Tibial nerve (tissue), 4 donors: ENCODE data around the gene TRIM61. TPM values are rescaled to one million over a fixed set of nuclear protein-coding genes. Genes with fewer than 3 reads are reported as not detected.
"Not testable (repeated sequence)": the region's sequence is repeated elsewhere in the genome, so short reads cannot be mapped to it uniquely, and the experiment has no call there.

ENCODE experiments used
- DNase-seq, 2 donors: peaks; one replicate each; pipeline ENCODE4 v3.0.0-alpha.2; 2019; ENCODE audit warnings: low spot score in 2 of 2
- H3K27ac ChIP-seq, 4 donors: fragments of 200-600 bp; sonication (generic) in 3 of 4; one replicate each; pipeline ENCODE4 v1.5.1; 2017 to 2019; ENCODE audit warnings: mild to moderate bottlenecking in 1 of 4
- H3K27me3 ChIP-seq, 2 donors: fragments of 200-600 bp; sonication (generic) in 1 of 2; one replicate each; pipeline versions ENCODE4 v1.5.1 to v1.6.0; 2017 to 2019
- H3K36me3 ChIP-seq, 3 donors: fragments of 200-600 bp; sonication (generic); one replicate each; pipeline ENCODE4 v1.5.1; 2018 to 2019
- H3K4me1 ChIP-seq, 4 donors: fragments of 200-600 bp; sonication (generic) in 3 of 4; one replicate each; pipeline ENCODE4 v1.5.1; 2017 to 2019
- H3K4me3 ChIP-seq, 4 donors: fragments of 200-600 bp; sonication (generic) in 3 of 4; one replicate each; pipeline ENCODE4 v1.5.1; 2017 to 2019; ENCODE audit warnings: mild to moderate bottlenecking in 1 of 4, moderate library complexity in 1 of 4
- H3K9me3 ChIP-seq, 4 donors: fragments of 200-600 bp; sonication (generic) in 3 of 4; one replicate each; pipeline ENCODE4 v1.5.1; 2017 to 2019
- CTCF ChIP-seq, 5 experiments: fragments of 200-600 bp in 3 of 5; fragments of 450-650 bp in 2 of 5; sonication (generic) in 3 of 5; IDR thresholded peaks; one replicate each; pipeline ENCODE4 v1.5.1; 2016 to 2019; ENCODE audit warnings: antibody characterized with exemption in 5 of 5, mild to moderate bottlenecking in 3 of 5, moderate library complexity in 2 of 5
- EP300 ChIP-seq, 2 donors: sonication (generic); formaldehyde crosslinking; IDR thresholded peaks; one replicate each; pipeline ENCODE4 v1.6.1; 2017; ENCODE audit warnings: antibody characterized with exemption in 2 of 2, mild to moderate bottlenecking in 1 of 2
- POLR2A ChIP-seq, 2 donors: fragments of 450-650 bp; IDR thresholded peaks; one replicate each; pipeline ENCODE4 v1.6.1; 2017; ENCODE audit warnings: antibody characterized with exemption in 2 of 2, mild to moderate bottlenecking in 2 of 2, moderate library complexity in 2 of 2
- WGBS, 2 donors: methylation state at CpG; one replicate each; pipeline ENCODE4 v1.1.5; 2018; 5-methylcytosine and 5-hydroxymethylcytosine counted together
- total RNA-seq, 4 donors: library from RNA; depleted of rRNA; stranded (reverse); fragments of >200 nt; gene quantifications; one replicate each; pipeline ENCODE4 v1.1.0, GENCODE V29; 2016

Gene TRIM61
- total RNA-seq, 4 donors from 2014 or later = 1.0 TPM; not detected in 3

DNA sequence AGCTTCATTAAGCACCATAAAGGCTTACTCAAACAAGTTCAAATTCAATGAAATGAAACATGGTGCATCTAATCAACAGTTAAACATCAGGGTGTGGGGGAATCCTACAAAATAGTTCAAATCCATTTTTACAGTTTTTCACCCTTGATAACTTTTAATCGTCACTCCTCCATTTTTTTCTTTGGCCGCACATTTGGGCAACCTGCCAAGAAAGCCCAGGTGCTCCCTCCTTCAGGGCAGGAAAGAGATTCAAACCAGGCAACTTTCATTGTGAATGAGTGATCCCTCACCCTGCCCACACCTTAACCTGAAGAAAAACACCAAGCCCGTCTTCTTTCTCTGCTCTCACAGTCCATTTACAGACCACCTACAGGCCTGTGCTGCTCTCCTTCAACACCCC, 24.9 kb downstream of the TRIM61 start:
- 75 to 78% methylated on average over 3 of the region's 3 CpGs for WGBS, 2 donors
- Histone ChIP-seq H3K27ac (no peak overlapping the region), H3K4me1 (peaks cover 0 to 4% (median 2%) of the 10 kb centered on the region in 4 donors), H3K4me3 (no peak overlapping the region), H3K27me3 (peaks cover 0 to 7% of the 10 kb centered on the region in 2 donors), H3K9me3 (no peaks in the 10 kb centered on the region), H3K36me3 (no peaks in the 10 kb centered on the region)
- TF ChIP-seq EP300 (IDR thresholded peaks at IDR 0.05) (no peak), CTCF (IDR thresholded peaks at IDR 0.05) (no peak), POLR2A (IDR thresholded peaks at IDR 0.05) (no peak)
- no peak for DNase-seq

- Histone ChIP-seq H3K9me3 (no peaks in the 10 kb centered on the region), H3K27me3 (peaks cover 0 to 7% of the 10 kb centered on the region in 2 donors), H3K27ac (no peak overlapping the region), H3K4me1 (no peaks in the 10 kb centered on the region), H3K36me3 (no peaks in the 10 kb centered on the region), H3K4me3 (no peak overlapping the region)
- 9 to 15% methylated on average over 1 of the region's 1 CpG for WGBS, 2 donors
- no peak for DNase-seq
- TF ChIP-seq POLR2A (IDR thresholded peaks at IDR 0.05) (no peak), CTCF (IDR thresholded peaks at IDR 0.05) (peak in 1 of 5 experiments; percentile 4), EP300 (IDR thresholded peaks at IDR 0.05) (no peak)
Measured at GRCh38 chr4:164949448-164950143, 27.9 kb downstream of the TRIM61 start.

DNA sequence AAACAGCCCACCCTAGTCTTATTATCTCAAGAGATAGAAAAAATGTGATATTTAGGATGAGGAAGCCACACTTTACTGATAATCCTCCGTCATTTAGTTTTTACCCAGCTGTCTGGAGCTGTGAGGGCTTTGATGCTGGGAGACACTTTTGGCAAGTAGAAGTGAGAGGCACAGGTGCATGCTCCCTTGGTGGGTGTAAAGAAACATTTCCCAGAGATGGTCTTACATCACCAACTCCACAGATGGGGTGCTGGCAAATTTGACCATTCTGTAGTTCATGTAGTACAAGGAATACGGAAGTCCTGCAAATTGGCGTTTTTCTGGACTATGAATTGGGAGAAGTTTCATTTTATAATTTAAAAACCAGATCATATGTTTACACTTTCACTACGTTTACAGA, 28.5 kb downstream of the TRIM61 start:
- DNase-seq = no peak
- no peaks in the 10 kb centered on the region for H3K4me1 ChIP-seq
- H3K27me3 ChIP-seq = peaks cover 0 to 7% of the 10 kb centered on the region in 2 donors
- no peak overlapping the region for H3K4me3 ChIP-seq
- no peak for TF ChIP-seq POLR2A (IDR thresholded peaks at IDR 0.05)
- TF ChIP-seq EP300 (IDR thresholded peaks at IDR 0.05) = no peak
- TF ChIP-seq CTCF (IDR thresholded peaks at IDR 0.05) = no peak
- WGBS, 2 donors = 68 to 71% methylated on average over 4 of the region's 4 CpGs
- H3K9me3 ChIP-seq = no peaks in the 10 kb centered on the region
- no peaks in the 10 kb centered on the region for H3K36me3 ChIP-seq
- no peak overlapping the region for H3K27ac ChIP-seq

GRCh38 chr4:164948006-164948405, 29.5 kb downstream of the TRIM61 start:
- H3K9me3 ChIP-seq, H3K4me3 ChIP-seq, H3K36me3 ChIP-seq, H3K27me3 ChIP-seq, H3K4me1 ChIP-seq, H3K27ac ChIP-seq, DNase-seq: not testable (repeated sequence)
- 82 to 85% methylated on average over 3 of the region's 3 CpGs for WGBS, 2 donors

- Histone ChIP-seq H3K9me3 (no peaks in the 10 kb centered on the region), H3K4me1 (no peaks in the 10 kb centered on the region), H3K27me3 (peaks cover 0 to 5% of the 10 kb centered on the region in 2 donors), H3K36me3 (no peaks in the 10 kb centered on the region), H3K4me3 (no peak overlapping the region), H3K27ac (no peak overlapping the region)
- TF ChIP-seq EP300 (IDR thresholded peaks at IDR 0.05) (no peak), POLR2A (IDR thresholded peaks at IDR 0.05) (no peak), CTCF (IDR thresholded peaks at IDR 0.05) (no peak)
- no peak for DNase-seq
- 89 to 93% methylated on average over 5 of the region's 5 CpGs for WGBS, 2 donors
Measured at GRCh38 chr4:164946810-164947209, 30.6 kb downstream of the TRIM61 start.
